Ishikawa (cell line): ENCODE data around the gene RAMP1.

Source experiments
- CEBPB ChIP-seq: IDR thresholded peaks from 2 replicates; pipeline ENCODE4 v1.6.1; 2012
- CREB1 ChIP-seq: IDR thresholded peaks from 2 replicates; pipeline ENCODE4 v1.6.1; 2012; ENCODE audit warnings: low read depth
- EGR1 ChIP-seq: IDR thresholded peaks from 2 replicates; pipeline ENCODE4 v1.6.1; 2012
- EP300 ChIP-seq: IDR thresholded peaks from 2 replicates; pipeline ENCODE4 v1.6.1; 2012; ENCODE audit warnings: borderline replicate concordance
- FOXM1 ChIP-seq: IDR thresholded peaks from 2 replicates; pipeline ENCODE4 v1.6.1; 2012; ENCODE audit warnings: low read depth, borderline replicate concordance
- NFIC ChIP-seq: IDR thresholded peaks from 2 replicates; pipeline ENCODE4 v1.6.1; 2012
- RAD21 ChIP-seq: IDR thresholded peaks from 2 replicates; pipeline ENCODE4 v1.6.1; 2012; ENCODE audit warnings: low read depth
- REST ChIP-seq: IDR thresholded peaks from 2 replicates; pipeline ENCODE4 v1.6.1; 2012; ENCODE audit warnings: low read depth, mild to moderate bottlenecking
- TAF1 ChIP-seq: IDR thresholded peaks from 2 replicates; pipeline ENCODE4 v1.6.1; 2012; ENCODE audit warnings: low read depth, mild to moderate bottlenecking
- TCF12 ChIP-seq: IDR thresholded peaks from 2 replicates; pipeline ENCODE4 v1.6.1; 2012; ENCODE audit warnings: low read depth
- TEAD4 ChIP-seq: IDR thresholded peaks from 2 replicates; pipeline ENCODE4 v1.6.1; 2012
- USF1 ChIP-seq: IDR thresholded peaks from 2 replicates; pipeline ENCODE4 v1.6.1; 2012
- YY1 ChIP-seq: IDR thresholded peaks from 2 replicates; pipeline ENCODE4 v1.6.1; 2012; ENCODE audit warnings: low read depth
- ZBTB7A ChIP-seq: IDR thresholded peaks from 2 replicates; pipeline ENCODE4 v1.6.1; 2012; ENCODE audit warnings: low read depth
- TF ChIP-seq, protein P1 (sequence below): IDR thresholded peaks from 2 replicates; pipeline ENCODE4 v1.6.1; 2012

RAMP1 gene

DNA sequence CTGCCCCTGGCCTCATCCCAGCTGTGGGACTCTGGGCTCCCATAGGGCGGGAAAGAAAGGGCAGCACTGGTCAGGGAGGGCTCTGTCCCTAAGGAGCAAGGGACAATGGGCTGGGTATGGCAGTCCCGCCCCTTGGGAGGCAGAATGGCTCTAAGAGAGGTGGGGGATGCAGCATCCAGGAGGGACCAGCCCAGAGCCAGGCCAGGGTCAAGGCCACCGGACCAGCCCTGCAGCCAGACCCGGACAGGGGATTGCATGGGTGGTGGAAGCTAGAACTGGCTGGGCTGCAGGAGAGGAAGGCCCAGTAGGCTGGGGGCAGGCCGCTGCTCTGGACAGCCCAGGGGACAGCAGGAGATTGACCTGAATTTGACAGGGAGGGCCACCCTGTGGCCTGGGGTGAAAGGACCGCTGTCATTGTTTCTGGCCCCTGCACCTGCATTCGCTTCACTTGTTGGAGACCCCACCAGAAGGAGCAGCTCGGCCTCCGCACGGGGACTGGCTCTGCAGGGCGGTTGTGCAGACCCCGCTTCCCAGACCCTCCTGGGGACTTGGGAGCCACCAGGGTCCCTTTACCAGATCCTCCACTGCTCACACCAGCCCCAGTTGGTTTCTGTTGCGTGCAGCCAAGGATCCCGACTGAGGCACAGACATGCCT lies 14.6 kb downstream of the RAMP1 start:
- TF ChIP-seq FOXM1 (no peak), NFIC (no peak), USF1 (no peak), REST (no peak), TCF12 (no peak), EGR1 (no peak), TAF1 (no peak), CREB1 (no peak), CEBPB (no peak), EP300 (no peak)

DNA sequence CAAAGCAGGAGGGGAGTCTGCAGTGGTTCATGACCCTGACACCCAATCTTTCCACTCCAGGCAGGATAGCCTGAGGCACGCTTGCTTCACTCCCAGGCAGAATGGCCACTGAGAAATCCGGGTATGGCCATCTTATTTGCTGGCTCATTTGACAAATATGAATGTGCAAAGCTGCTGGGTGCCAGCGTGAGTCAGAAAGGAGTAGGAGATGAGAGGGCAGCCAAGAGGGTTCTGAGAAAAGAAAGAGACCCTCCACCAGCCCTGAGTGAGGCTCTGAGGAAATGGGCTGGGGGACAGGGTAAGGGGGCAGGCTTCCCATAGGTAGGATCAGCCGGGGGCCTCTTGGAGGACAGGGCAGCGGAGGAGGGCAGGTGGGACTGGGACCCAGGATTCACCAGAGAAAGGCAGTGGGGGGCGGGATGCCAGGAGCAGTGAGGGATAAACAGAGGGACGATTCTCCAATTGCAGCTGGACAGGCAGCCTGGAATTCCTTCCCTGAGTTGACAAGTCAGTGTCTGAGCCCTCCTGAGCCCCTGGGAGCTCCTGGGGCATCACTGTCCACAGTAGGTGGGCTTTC lies 15.2 kb downstream of the RAMP1 start:
- no peak for TF ChIP-seq NFIC
- no peak for TF ChIP-seq TEAD4
- TF ChIP-seq USF1, result no peak
- TF ChIP-seq CEBPB, result no peak
- no peak for TF ChIP-seq TAF1

DNA sequence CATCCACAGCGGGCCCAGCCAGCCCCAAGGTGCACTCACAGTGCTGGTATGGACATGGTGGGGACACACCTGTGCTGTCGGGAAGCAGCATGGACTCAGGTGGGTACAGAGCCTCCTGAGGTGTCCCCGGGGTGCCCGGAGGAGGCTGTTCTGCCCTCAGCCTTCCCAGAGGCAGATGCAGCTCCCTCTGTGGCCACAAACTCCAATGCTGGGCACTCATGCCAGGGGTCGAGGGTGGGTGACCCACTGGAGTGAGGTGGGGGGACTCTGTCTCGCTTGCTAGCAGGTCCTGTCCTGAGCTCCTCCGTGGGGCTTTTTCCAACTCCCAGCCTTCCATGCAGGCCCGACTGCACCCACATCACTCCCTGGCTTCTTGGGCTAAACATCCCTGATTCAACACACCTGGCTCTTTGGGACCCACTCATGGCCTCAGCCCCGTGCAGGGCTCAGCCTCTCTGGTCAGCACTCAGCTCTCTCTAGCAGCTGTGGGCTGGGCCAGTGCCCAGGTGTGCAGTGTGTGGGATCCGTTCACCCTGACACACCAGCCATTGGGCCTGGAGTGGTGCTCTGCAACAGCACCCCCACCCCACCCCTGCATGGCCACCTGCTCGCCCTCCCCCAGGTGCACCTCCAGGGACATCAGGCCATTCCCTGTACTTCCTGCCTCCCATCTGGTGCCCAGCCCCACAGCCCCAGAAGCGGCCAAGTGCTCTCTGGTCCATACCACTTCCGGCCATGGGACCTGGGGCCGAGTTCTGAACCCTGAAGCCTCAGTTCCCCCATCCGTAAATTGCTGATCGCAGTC lies 16.0 kb downstream of the RAMP1 start:
- TF ChIP-seq NFIC (no peak), USF1 (no peak), CREB1 (no peak), EP300 (no peak)
- TF ChIP-seq, protein P1, sequence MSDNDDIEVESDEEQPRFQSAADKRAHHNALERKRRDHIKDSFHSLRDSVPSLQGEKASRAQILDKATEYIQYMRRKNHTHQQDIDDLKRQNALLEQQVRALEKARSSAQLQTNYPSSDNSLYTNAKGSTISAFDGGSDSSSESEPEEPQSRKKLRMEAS, result no peak

- TF ChIP-seq CREB1, result no peak
- TF ChIP-seq, protein P1, result no peak
Observed at GRCh38 chr2:237876061-237876526, 16.7 kb downstream of the RAMP1 start.

- no peak for TF ChIP-seq USF1
- no peak for TF ChIP-seq ZBTB7A
- no peak for TF ChIP-seq REST
- no peak for TF ChIP-seq NFIC
- TF ChIP-seq EGR1, result no peak
- TF ChIP-seq FOXM1, result no peak
- no peak for TF ChIP-seq CREB1
- no peak for TF ChIP-seq TEAD4
- TF ChIP-seq, protein P1, result no peak
- TF ChIP-seq EP300, result no peak
- no peak for TF ChIP-seq RAD21
- no peak for TF ChIP-seq TCF12
- no peak for TF ChIP-seq CEBPB
- TF ChIP-seq TAF1, result no peak
- TF ChIP-seq YY1, result no peak
Observed at GRCh38 chr2:237876532-237876931, 17.1 kb downstream of the RAMP1 start.
